Right ventricle myocardium inferior (tissue), 1 donor: ENCODE data around the gene MMP19. TPM values are rescaled to one million over a fixed set of nuclear protein-coding genes. Genes with fewer than 3 reads are reported as not detected.

Experiments used
- ATAC-seq: fragments of 200-7000 bp; cut with Tn5 transposase; one replicate; pipeline ENCODE4 v1.9.1; 2020; ENCODE audit warnings: mild to moderate bottlenecking, moderate library complexity
- DNase-seq: peaks from one replicate; pipeline ENCODE4 v3.0.0; 2021; ENCODE audit errors: missing footprints
- intact Hi-C: fragments of 100-400 bp; cut with DNase I; formaldehyde crosslinking; loops from one replicate; pipeline ENCODE4 v1.11.0; 2022
- total RNA-seq: library from RNA; stranded (reverse); fragmentation: NEBNext Ultra II Directional; extraction: Animal tissue kit (Norgen Biotek cat#: 25700); gene quantifications from one replicate; pipeline ENCODE4 v1.2.1, GENCODE V29; 2021
- donor health status: DM: no; HTN: yes; CAD: no; lungs with severe emphysema.

The MMP19 gene
- total RNA-seq, 1 donor from 2014 or later: 2.9 TPM

DNA sequence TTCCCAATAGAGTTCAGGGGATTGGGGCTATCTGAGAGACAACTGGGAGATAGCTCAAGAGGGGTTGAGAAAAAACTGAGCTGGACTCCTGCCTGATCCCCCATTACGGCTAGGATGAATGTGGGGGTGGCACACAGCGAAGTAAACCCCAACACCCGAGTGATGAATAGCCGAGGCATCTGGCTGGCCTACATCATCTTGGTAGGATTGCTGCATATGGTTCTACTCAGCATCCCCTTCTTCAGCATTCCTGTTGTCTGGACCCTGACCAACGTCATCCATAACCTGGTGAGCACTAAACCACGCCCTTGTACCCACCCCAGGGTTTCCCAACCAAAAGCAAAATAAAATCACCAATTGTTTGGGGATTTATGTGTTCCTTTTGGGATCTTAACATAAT is 23.9 kb downstream of the MMP19 start:
- ATAC-seq (no peak), DNase-seq (no peak)
- intact Hi-C loops: no loop called here

- peak; percentile 57 for ATAC-seq
- no peak for DNase-seq
- intact Hi-C loops: no loop called here
These were observed 24.5 kb downstream of the MMP19 start for GRCh38 chr12:55818140-55818728.

DNA sequence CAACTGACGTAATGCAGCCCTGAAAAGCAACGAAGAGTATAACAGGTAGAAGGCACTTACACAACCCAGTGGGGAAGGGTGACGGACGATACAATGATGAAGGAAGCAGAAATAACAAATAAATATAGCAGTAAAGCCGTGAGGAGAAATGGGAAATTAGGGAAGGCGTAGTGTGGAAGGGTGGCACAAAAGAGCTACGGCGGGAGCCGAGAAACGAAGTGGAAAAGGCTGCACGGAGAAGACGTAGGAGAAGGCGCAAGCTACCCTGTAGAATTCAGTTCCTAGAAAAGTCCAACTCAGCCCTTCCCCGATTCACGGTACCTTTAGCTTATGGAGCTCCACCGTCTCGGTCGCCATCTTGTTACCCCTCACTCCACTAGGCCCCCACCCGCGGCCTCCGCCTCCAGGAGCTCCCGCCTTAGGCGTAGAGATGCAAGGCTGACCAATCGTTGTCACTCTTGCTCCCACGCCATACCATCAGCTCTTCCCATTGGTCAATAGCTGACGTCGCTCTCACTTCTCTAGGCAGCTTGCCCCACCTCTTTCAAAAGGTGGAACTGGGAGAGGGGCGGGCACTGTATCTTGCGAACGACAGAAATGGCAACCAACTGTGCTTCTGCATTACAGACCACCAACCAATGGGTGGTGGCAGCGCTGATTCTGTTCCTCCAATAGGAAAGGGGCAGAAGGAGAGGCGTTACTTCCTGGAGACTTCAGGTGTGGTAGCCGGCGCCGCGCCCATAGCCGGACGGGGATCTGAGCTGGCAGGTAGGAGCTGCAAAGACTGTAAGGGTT is 25.2 kb downstream of the MMP19 start, which contains the start of the genes ORMDL2 and SARNP:
TSS of gene ORMDL2 (plus strand) at position 697 of the 795 bp plus-strand sequence. CDS start 959 bp downstream, outside the sequence.
TSS of gene SARNP (minus strand) at position 380 of the 795 bp plus-strand sequence. CDS start at position 357, 23 bp downstream.
- intact Hi-C loops: no loop called here
- peak; percentile 97 for DNase-seq
- ATAC-seq: peak; percentile 99

- DNase-seq (no peak), ATAC-seq (no peak)
- intact Hi-C loops: no loop called here
These were observed 25.8 kb downstream of the MMP19 start for GRCh38 chr12:55816881-55817344.

GRCh38 chr12:55815473-55815872 is 27.3 kb downstream of the MMP19 start:
- ATAC-seq (no peak), DNase-seq (no peak)
- intact Hi-C loops: no loop called here

DNA sequence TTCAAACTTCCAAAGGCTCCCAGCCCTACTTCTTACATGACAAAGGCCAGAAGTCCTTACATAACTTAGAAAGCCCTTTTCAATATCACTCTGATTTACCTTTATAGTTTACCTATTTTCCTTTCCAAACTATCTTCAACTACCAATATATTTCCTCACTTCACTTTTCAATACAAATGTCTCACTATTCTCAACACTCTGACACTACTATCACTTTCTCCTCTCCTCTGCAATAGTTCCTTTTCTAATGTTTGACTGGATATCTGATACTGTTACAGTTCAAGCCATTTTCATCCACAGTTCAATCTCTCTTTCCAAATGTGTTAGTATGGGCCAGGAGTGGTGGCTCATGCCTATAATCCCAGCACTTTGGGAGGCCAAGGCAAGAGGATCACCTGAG is 28.5 kb downstream of the MMP19 start:
- intact Hi-C loops: no loop called here
- no peak for ATAC-seq

DNA sequence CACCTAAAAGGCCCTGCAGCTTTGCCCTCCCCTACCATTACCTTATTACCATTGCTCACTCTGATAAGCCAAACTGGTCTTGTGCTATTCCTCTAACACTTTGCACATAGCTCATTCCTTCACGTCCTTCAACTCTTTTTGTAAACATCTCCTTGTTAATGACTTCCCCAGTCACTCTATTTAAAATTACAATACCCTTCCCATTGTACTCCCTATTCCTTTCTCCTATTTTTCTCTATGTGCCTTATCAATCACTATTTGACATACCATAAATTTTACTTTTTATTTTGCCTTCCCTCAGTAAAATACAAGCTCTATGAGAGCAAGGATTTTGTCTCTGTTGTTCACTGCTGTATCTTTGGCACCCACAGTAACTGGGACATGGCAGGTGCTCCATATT is 30.6 kb downstream of the MMP19 start:
- intact Hi-C loops: no loop called here
- no peak for ATAC-seq
- DNase-seq: no peak

More for the DNA sequence above, 28.5 kb downstream of the MMP19 start:
- DNase-seq: no peak

- no peak for ATAC-seq
- intact Hi-C loops: no loop called here
- DNase-seq: no peak
These were observed 33.5 kb downstream of the MMP19 start for GRCh38 chr12:55809274-55809673.

- ATAC-seq: no peak
These were observed 35.8 kb downstream of the MMP19 start for GRCh38 chr12:55806982-55807381.

DNA sequence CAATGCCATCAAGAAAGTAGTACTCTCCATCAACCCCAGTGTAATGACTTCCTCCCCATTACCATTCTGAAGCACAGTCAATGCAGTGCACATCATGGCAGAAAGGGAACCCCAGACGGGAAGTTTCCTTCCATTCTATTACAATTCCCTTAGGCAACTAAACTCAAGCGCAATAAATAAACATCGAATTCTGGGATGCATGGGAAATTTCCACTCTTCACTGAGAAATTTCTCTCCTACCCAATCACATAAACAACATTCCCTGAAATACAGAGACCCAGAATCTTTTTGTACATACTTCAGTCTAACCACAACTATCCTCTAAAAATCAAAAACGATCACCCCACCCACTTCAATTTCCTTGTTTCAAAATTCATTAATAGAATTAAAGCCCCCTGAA is 45.2 kb downstream of the MMP19 start:
- intact Hi-C loops: loop anchor here (2.0 kb wide), 1 partner anchor 61 kb away; no protein-coding TSS in a partner anchor
- ATAC-seq: no peak
- DNase-seq: no peak

More at GRCh38 chr12:55806982-55807381, 35.8 kb downstream of the MMP19 start:
- DNase-seq: no peak
- intact Hi-C loops: no loop called here

DNA sequence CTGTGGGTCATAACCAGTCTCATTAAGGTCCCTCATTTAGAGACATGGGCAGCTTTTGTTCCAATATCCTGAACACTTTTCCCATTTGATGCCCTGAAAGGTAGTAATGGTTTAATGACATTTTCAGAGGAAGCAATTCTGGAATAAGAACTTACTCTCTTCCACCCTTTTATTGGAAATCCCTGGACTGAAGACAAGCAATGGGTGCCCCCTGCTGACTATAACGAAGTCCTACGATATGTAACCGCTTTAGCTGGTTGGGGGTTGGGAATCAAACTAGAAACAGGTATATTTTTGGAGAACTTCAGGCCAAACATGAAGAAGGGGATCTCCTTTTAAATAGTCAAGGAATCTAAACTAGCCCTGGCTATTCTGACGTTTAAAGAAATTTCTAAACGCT is 45.7 kb downstream of the MMP19 start:
- peak; percentile 54 for ATAC-seq
- intact Hi-C loops: loop anchor here (2.0 kb wide), 1 partner anchor 60 kb away; no protein-coding TSS in a partner anchor

GRCh38 chr12:55795950-55796349 is 46.8 kb downstream of the MMP19 start:
- intact Hi-C loops: loop anchor here (2.0 kb wide), 1 partner anchor 59 kb away; no protein-coding TSS in a partner anchor
- ATAC-seq (no peak), DNase-seq (no peak)

More for the DNA sequence above, 45.7 kb downstream of the MMP19 start:
- DNase-seq: no peak

DNA sequence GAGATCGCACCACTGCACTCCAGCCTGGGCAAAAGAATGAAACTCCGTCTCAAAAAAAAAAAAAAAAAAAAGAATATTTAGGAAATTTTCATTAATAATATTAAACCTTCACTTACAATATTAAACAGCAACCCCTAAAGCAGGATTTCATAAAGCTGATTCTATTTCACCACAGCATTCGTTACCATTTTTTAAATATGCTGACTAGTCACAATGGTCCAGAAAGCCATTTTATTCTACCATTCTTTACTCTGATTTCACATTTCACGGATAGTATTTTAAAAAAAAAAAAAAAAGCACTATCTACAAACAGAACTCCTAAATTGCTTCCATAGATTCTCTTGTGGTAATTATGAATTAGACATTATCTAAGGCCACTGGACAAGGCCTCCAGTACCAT is 52.8 kb downstream of the MMP19 start:
- no peak for ATAC-seq
- intact Hi-C loops: no loop called here

DNA sequence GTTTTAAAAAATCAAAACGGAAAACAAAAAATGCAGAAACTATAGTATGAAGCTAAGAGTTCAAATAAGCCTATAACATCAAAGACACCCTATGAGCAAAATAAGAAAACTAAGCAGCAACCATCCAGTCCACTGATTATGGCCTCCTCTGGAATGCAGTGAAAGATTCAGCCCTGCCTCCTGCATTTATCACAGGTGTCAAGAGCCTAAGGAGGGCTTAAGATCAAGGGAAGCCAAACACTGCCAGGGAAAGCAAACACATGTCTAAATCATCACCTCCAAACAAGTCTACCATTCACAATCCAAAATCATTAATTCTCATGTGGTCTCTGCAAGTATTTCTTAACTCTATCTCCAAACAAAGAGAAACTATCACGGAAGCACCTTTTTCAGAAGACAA is 53.6 kb downstream of the MMP19 start:
- ATAC-seq (no peak), DNase-seq (no peak)
- intact Hi-C loops: no loop called here

More for the DNA sequence above, 52.8 kb downstream of the MMP19 start:
- no peak for DNase-seq

GRCh38 chr12:55788546-55788945 is 54.2 kb downstream of the MMP19 start:
- no peak for ATAC-seq
- intact Hi-C loops: no loop called here
- no peak for DNase-seq

Other genes with a start within 250 kb of the MMP19 start
- not detected for gene OR10P1, start 206.0 kb downstream of the MMP19 start, total RNA-seq
- 479 TPM for gene ITGA7, start 135.0 kb downstream of the MMP19 start, total RNA-seq
- 128 TPM for gene BLOC1S1, start 126.9 kb downstream of the MMP19 start, total RNA-seq
- gene RDH5, start 122.5 kb downstream of the MMP19 start, total RNA-seq: 12.9 TPM
- 790 TPM for gene CD63, start 113.9 kb downstream of the MMP19 start, total RNA-seq
- gene GDF11, start 99.8 kb downstream of the MMP19 start, total RNA-seq: 9.7 TPM
- 50.2 TPM for gene SARNP, start 25.2 kb downstream of the MMP19 start, total RNA-seq
- gene ORMDL2, start 24.9 kb downstream of the MMP19 start, total RNA-seq: 17.3 TPM
- gene DNAJC14, start 13.3 kb downstream of the MMP19 start, total RNA-seq: 18.3 TPM
- gene PYM1, start 85.0 kb upstream of the MMP19 start, total RNA-seq: 19.1 TPM
- gene DGKA, start 88.2 kb upstream of the MMP19 start, total RNA-seq: 8.1 TPM
- not detected for gene PMEL, start 123.1 kb upstream of the MMP19 start, total RNA-seq
- gene CDK2, start 123.9 kb upstream of the MMP19 start, total RNA-seq: 11.6 TPM
- gene RAB5B, start 131.1 kb upstream of the MMP19 start, total RNA-seq: 113 TPM
- 28.1 TPM for gene SUOX, start 154.3 kb upstream of the MMP19 start, total RNA-seq
- gene IKZF4, start 178.1 kb upstream of the MMP19 start, total RNA-seq: 9.5 TPM
- gene RPS26, start 199.0 kb upstream of the MMP19 start, total RNA-seq: 35.5 TPM
- gene ERBB3, start 237.2 kb upstream of the MMP19 start, total RNA-seq: 2.8 TPM